NCI-H1048 (cell line): ENCODE data around the gene SCFD2.

Experiments used
- DNase-seq: peaks from one replicate; lab custom pipeline; 2025; lab: John Stamatoyannopoulos, UW

SCFD2 gene

DNA sequence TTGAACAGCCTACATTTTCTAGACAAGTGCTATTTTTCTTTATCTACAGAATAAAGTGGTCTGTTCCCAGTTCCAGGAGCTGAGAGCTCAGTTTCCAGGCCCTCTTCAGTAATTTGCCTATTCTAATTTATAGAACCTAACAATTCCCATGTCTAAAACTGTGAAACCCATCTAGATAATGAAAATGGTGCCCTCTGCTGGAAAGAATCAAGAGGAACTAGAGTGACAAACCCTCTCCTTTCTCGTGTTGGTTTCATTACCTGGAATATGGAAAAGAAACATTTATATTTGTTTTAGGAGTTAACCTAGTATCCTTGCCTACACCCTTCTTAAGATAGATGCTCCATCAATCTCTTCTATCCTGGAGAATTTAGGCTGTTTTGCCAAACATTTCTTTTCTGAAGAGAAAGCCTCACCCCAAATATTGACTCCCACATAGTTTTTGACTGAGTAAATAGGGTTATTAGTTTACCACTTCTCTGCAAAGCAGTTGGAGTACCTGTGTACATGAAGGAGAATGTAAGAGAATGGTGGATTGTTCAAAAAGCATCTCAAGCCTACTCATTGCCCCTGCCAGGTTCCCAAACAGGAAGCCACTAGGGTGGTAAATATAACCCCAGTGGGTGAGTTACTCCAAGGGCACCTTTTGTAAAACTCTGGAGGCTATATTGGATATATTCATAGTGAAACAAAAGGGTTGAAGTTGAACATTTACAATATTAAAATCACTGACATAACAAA is 382.1 kb downstream of the SCFD2 start:
- DNase-seq, result peak; percentile 39

DNA sequence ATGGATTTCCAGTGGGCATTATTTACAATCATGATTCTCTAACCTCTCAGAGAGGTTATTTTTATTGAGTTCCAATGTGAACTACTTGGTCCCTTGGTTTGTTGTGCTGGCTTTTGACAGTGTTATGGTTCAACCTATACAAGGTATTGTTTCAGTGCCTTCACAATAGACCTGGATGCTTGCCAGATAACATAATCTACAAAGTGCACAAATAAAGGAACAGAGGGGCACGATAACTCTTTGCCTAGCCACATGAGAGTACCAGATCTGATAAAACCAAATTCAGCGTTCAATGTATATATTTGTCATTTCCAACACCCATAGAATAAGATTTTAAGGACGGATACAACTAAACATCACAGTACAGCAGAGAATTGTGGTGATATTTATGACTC is 382.9 kb downstream of the SCFD2 start:
- DNase-seq, result no peak

DNA sequence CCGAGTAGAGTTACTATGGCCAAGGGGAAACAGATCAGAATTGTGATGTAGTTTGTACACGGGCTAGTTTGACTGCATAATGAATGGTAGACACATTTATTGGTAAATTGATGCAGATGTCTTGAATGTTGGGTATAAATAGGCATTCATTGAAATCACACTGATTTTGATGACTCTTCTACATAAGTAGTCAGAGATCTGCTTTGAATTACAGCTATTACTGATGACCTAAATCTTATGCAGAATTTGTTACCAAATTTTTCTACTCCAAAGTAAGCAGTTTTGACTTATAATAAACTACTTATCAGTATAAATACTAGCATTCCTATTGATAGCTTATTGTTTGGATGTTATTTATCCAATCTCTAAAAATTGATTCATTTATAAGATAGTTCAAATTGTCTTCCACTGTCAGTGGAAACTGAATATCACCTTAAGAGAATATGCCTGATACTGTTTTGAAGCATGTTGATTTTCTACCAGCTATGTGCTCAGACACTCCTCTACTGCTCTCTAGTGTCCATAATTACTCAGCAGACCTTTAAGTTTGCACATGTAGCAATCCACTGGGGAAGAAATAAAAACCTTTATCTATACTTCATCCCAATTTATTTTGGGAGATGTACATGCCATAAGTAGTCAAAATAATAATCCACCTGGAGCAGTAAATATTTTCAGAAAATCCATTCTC is 383.5 kb downstream of the SCFD2 start:
- DNase-seq, result peak; percentile 3

DNA sequence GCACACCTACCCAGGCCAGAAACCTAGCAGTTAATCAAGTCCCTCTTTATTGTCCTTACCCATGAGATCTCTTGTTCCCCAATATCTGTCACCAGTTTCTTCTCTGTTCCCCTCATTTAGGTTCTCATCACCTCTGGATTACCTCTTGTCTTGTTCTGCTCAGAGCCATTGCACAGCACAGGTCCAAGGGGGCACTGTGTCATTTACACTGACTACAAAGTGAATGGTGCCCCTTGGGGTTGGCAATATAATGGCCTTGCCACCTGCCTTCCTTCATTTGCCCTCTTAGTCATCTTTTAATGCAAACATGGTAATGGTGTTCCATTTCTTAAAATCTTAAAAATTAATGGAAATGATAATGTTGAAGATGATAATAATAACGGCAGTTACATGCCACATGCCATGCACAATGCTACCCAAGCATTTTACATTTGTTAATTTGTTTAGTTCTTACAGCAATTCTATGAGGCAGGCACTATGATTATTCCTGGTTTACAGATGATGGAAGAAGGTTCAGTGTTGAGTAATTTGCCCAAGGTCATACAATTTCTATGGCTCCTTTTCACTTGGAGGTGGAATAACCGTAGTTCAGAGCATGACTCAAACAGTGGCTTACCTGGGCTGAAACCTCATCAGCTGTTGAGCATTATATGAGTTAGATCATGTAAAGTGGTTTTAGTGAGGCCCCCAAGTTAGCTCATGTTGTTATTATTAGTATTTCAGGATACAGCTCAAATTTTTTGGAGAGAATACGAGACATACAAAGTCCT is 385.9 kb downstream of the SCFD2 start:
- DNase-seq, result no peak

DNA sequence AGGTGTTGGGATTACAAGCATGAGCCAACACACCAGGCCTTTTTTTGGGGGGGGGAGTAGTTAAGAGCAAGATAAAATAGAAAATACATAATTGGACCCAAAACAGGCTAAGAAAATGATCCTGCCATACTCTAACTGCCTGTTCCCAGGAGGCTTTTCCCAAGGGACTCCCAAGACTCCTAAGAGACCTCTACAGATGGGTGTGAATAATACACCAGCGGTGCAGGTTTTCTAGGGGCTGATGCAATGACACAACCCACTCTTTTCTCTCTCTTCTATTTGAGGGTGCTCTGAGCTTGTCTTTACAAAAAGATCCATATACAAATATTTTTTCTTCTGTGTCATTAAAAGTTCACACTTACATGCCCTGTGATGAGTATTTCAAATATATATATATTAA is 386.8 kb downstream of the SCFD2 start:
- DNase-seq, result no peak

DNA sequence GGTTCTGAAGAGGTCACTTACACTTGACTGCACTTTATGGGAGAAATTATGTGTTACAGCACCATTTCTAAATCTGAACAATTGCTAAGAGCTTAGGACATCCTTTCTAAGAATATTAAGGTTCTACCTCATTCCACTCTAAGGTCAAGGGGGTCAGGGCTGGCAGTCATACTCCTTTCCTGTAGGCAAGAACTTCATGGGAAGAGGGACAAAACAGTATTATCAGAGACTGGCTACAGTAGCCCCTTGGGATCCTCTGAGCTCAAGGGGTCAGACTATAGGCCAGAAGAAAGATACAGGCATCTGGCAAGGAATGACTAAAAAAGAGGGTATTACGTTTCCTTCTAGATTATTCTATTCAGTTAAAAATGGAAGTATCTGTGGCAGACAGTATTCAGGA is 388.6 kb downstream of the SCFD2 start:
- no peak for DNase-seq

DNA sequence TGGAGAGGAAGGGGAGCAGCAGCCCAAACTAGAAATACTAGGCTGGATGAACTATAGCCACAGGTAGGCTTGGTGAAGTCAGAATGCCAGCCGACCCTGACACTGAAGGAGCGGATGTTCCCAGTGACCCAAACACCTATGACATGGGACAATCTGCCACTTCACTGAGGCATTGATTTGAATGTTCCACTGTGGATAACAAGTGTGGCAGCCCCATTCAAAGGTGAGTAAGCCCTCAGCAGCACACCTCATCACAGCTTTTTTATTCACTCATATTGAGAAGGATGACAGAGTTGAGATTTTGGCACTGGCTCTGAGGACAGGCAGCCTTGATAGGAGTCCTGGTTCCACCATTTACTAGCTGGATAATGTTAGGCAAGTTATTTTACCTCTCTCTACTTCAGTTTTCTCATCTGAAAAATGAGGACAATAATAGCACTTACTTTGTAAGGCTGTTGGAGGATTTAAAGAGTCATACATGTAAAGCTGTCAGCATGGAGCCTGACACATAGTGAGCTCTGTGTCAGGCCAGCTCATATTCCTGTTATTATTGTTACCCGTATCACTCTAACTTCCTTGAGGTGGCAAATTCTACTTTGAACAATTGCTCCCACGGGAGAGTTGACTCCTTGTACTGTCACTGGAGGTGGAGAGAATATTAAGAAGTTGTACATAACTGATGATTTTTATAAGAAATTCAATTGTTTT is 389.2 kb downstream of the SCFD2 start:
- DNase-seq, result no peak

DNA sequence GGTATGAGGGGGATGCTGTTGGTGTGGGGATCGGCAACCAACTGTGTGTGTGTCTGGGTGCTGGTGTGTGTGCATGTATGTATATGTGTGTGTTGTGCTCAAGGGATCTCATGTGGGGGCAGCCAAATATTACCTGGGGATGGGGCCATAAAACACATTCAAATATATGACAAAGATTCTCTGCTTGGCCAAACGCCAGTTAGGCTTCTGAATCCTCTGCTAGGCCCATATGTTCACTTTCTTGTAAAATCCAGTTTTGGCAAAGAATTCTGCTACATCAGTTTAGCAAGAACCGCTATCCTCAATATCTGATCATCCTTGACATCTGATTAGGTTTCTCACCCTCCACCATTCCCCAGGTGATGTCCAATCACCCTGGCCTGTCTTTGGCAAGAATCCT is 397.2 kb downstream of the SCFD2 start:
- no peak for DNase-seq

DNA sequence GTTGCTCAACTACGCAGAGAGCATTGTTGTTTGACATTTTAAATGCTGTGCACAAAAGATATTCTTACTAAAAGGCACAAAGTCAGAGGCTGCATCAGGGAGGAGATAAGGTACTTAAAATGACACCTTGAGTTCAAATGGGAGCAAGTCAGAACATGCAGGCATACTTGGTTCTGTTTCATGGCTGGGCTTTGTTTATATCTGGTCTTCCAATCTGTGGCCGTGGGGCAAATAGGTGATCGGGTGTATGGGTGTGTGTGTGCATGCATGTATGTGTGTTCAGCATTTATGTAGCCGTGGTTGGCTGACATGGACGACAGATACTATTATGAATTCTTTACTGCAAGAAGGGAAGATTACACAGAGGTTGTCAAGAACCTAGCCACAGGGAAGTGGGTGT is 397.6 kb downstream of the SCFD2 start:
- no peak for DNase-seq

DNA sequence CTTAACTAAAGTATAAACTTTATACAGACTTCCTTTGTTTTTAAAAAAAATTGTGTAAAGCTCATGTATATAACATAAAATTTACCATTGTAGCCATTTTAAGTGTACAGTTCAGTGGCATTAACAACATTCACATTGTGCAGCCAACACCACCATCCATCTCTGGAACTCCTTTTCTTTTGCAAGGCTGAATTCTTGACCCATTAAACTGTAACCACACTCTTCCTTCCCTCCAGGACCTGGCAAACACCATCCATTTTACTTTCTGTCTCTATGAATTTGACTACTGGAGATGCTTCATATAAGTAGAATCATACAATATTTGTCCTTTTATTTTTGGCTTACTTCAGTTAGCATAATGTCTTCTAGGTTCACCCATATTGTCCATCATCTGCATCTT is 399.1 kb downstream of the SCFD2 start:
- DNase-seq, result no peak

DNA sequence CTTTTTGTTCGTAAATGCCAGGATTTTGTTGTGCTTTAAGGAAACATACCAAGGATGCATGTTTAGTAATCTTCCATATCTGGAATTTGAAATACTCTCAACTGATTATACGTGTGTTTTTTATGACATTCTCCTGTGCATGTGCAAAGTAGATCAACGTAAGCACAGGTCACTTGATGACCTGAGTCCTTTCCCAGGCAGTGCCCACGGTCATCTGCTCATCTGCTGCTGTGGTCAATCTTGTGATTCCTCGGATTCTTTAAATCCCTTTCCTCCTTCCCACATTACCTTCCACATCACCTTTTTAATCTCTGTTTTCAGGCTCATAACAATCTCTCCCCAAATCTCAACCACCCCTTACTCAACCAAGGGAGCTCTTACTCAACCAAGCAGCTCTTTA is 399.7 kb downstream of the SCFD2 start:
- DNase-seq, result no peak

DNA sequence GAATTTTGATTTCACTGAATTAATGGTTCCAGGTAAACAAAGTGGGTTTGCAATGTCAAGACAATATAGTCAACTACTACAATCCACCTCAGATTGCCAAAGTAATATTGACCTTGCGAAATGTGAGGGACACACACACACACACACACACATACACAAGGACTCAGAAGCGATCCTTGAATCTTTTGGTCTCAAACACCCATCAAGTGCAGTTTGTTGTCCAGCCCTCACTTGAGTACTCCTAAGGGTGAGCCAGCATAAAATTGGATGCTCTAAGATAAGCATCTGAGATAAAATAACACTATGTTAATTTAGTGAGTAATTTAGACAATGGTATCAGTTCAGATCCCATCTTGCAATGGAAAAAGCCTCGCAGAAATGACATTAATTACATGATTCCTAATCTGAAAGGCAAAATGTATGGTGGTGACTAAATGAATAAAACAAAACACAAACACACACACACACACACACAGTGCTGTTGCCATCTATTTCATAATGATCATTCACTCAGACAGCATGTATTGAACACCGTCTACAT is 401.2 kb downstream of the SCFD2 start:
- no peak for DNase-seq

DNA sequence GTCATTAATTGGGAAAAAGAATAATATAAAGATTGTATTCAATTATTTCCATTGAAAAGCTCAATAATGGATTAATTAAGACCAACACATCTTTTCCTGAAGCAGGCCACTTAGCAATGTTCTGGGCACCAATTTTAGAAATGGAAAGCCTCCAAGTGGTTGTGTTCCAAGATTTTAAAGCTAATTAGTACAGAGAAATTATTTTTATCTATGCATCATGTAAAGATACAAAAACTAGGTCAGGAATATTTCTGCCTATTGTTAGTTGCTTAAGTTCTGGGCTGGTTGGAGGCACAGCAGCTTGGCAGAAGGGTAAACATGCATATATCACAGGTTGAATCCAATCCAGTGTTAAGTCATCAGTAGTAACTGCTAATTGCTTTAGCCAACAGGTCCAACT is 401.9 kb downstream of the SCFD2 start:
- DNase-seq, result no peak

DNA sequence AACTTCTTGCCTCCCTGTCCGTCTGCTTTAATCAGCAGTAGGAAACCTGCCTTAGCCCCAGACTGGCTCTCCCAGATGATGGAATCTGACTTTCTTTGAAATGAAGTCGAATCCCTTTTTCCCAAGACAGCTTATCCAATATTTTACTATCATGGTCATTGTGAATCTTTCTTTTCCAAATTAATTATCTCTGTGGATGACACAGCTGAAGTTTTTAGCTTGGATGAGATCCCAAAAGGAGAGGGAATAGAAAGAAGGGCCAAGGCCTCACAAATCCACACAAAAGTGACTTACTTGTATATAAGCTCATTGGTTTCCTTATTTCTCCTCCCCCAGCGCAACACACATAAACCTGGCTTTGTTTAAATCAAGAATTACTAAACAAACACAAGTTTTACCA is 403.1 kb downstream of the SCFD2 start:
- no peak for DNase-seq

DNA sequence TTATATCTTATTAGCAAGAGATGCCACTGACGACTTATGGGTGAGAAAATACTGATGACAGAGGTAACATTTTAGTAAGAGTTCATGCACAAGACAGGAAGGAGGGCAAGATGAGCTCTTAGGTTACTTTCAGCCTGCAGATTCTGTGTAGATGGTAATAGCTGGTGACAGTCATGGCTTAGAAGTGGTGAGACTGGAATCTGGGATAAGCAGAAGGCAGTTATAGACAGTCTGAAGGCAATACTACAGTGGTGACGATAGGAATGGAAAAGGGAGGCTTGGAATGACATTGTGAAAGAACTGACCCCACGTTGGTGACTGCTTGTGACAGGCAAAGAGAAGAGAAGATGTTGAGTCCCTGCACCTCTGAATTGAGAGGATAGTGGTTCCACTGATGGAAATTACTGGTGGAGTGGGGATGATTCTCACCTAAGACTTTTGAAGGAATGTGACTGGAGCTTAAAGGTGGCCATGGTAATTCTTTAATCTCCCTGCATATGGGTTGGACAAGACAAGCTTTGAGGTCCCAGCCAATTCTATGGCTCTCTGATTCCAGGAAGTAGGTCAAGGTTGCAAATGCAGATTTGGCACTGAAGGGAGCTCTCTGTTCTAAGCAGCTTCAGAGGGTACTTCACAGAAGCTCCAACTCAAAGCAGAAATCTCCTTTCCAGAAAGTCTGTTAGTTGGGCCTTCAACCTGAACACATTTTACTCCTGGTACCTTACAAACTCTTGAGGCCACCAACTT is 404.0 kb downstream of the SCFD2 start:
- no peak for DNase-seq

DNA sequence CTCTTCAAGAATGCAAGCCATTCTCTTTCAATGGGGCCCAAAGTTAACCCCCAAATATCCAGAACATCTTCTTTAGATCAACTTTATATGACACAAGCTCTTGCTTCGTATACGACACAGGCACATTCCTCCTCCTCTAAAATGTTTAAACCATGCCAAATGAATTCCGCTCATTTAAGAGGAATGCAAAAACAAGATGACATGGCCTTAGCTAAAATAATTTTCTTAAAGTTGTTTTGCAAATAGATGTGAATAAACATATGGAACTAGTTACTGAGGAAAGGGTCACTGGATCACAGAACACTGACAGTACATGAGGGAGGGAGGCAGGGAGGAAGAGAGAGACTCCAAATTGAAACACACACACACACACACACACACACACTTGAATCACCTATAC is 406.3 kb downstream of the SCFD2 start:
- DNase-seq, result no peak

DNA sequence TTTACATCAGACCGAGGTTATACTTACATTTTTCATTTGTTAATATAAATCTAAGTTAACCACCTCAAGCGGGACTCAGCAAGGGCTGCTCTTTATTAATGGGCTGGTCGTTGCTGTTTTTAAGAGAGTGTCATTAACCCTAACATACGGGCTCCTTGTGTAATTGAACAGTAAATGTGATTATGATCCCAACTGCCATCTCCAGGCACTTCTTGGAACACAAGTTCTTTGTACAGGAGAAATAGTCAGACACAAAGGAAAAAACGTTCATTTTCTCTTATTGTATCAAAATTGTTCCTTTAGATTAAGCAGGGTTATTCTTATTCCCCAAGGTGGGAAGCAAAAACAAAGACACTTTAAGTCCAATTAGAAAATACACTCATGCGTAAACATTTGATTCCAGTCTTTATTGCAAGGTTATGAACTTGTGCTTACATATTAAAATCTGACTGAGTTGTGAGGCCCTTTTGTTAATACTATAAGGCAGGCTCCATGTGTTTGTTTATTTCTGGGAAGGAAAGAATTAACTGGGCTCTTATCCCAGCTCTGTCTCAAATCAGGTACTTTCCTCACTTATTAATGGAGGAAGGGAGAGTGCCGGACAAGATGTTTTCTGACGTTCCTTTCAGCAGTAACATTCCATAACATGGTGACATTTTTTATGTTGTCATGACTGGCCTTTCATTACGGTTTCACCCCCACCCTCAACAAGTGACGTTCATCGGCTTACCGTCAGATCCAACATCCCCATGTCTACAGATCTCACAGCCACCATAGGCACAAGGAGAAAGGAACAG is 407.8 kb downstream of the SCFD2 start:
- no peak for DNase-seq

DNA sequence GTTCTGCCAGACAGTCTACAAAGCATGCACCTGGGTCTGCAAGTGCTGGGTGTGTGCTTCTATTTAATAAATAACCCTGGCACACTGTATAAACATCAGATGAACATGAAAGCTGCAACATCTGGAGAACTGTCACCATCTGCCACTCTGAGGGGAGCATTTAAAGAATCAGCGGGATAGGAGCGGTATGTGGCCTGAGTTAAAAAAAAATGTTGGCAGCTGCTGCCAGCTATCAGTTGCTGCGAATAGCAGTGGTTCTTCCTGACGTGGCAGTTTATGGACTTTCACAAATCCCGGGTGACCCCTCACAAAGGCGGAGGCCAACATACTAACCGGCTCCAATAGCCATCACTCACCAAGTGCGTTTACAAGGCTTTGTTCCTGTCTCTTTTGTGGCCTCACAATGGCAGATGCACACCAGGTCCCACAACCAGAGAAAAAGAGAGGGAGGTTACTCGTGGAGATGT is 408.6 kb downstream of the SCFD2 start:
- no peak for DNase-seq

DNA sequence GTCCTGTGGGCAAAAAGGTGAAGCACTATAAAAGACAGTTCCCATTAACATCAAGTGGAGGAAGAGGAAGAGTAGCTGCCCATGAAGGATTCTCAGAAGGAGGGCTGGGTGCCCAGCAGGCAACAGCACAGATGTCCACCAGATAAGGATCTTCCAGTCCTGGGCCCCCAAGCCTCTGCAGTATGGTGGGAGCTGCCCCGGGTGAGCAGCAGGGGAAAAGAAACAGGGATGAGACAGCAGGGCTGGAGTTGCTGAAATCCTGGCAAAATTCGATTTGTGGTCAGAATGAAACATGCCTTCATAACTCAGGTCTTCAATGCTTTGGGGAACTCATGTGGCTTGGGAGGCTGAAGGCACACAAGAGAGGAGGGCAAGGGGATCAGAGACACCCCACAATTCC is 409.2 kb downstream of the SCFD2 start:
- no peak for DNase-seq

DNA sequence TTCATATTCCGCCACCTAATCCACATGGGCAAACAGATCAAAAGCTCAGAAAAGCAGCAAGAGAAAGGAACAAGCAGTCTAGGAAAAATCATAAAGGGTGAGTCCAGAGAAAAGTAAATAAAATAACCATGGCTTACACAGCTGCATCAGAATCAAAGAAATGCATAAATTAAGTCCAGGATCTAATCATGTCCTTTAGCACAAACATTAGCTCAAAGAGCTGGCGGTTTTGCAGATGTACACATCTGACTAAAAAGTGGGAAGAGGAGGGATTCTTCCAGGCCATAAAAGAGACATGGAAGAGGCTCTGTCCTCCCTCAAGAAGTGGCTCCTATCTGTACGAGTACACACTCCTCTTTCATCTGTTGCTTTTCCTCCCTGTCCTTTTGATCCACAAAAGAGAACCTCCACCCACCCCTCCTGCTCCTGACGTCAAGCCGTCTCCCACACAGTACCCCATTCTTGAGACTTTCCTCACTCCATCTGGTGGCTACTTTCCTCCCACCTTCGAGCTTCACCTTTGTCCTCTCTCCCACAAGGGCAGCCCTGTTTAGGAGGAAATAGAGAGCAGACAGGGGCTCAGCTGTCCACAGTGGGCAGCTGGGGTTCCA is 411.2 kb downstream of the SCFD2 start:
- no peak for DNase-seq
